ENCODE results near the gene RANBP2.
"Not testable (repeated sequence)": the region's sequence is repeated elsewhere in the genome, so short reads cannot be mapped to it uniquely, and the experiment has no call there.

Gene RANBP2

GRCh38 chr2:108726048-108726447 is 6.8 kb downstream of the RANBP2 start:
- not testable (repeated sequence) for DNase-seq, H3K4me3 Mint-ChIP-seq, ATAC-seq, H3K9me3 Mint-ChIP-seq, H3K27me3 Mint-ChIP-seq
- H3K4me1 Mint-ChIP-seq = peaks cover 53% of the 10 kb centered on the region
- peak overlapping the region in 1 of 2 donors; percentile 30 for H3K27ac Mint-ChIP-seq

GRCh38 chr2:108734656-108735055 is 15.4 kb downstream of the RANBP2 start:
- peak overlapping the region in 1 of 2 donors; percentile 70 for H3K27ac Mint-ChIP-seq
- not testable (repeated sequence) for H3K9me3 Mint-ChIP-seq, H3K4me3 Mint-ChIP-seq, H3K27me3 Mint-ChIP-seq, ATAC-seq, DNase-seq
- H3K4me1 Mint-ChIP-seq = peaks cover 12% of the 10 kb centered on the region

- not testable (repeated sequence) for H3K4me1 Mint-ChIP-seq, DNase-seq, H3K9me3 Mint-ChIP-seq, H3K27me3 Mint-ChIP-seq, ATAC-seq, H3K27ac Mint-ChIP-seq, H3K4me3 Mint-ChIP-seq
These were observed 38.7 kb downstream of the RANBP2 start for GRCh38 chr2:108757973-108758372.

- DNase-seq, H3K4me1 Mint-ChIP-seq, H3K27ac Mint-ChIP-seq, H3K9me3 Mint-ChIP-seq, H3K27me3 Mint-ChIP-seq, ATAC-seq, H3K4me3 Mint-ChIP-seq: not testable (repeated sequence)
These were observed 43.3 kb downstream of the RANBP2 start for GRCh38 chr2:108762618-108763017.

- Mint-ChIP-seq H3K4me1 (peaks cover 10% of the 10 kb centered on the region), H3K27ac (peak overlapping the region in 1 of 2 donors; percentile 47)
- not testable (repeated sequence) for H3K4me3 Mint-ChIP-seq, H3K27me3 Mint-ChIP-seq, H3K9me3 Mint-ChIP-seq, DNase-seq, ATAC-seq
These were observed 47.4 kb downstream of the RANBP2 start for GRCh38 chr2:108766671-108767070.

- H3K4me3 Mint-ChIP-seq, ATAC-seq, H3K27me3 Mint-ChIP-seq, H3K27ac Mint-ChIP-seq, H3K9me3 Mint-ChIP-seq, DNase-seq: not testable (repeated sequence)
- H3K4me1 Mint-ChIP-seq = peaks cover 10% of the 10 kb centered on the region
These were observed 48.6 kb downstream of the RANBP2 start for GRCh38 chr2:108767859-108768258.

GRCh38 chr2:108776475-108776874 is 57.2 kb downstream of the RANBP2 start:
- H3K4me3 Mint-ChIP-seq = no peak overlapping the region
- no peak overlapping the region for H3K27ac Mint-ChIP-seq
- H3K4me1 Mint-ChIP-seq = no peaks in the 10 kb centered on the region
- no peaks in the 10 kb centered on the region for H3K9me3 Mint-ChIP-seq
- DNase-seq = no peak
- no peak for ATAC-seq
- H3K27me3 Mint-ChIP-seq = no peaks in the 10 kb centered on the region

- no peaks in the 10 kb centered on the region for H3K9me3 Mint-ChIP-seq
- DNase-seq = no peak
- ATAC-seq = no peak
- no peaks in the 10 kb centered on the region for H3K4me1 Mint-ChIP-seq
- no peak overlapping the region for H3K4me3 Mint-ChIP-seq
- H3K27ac Mint-ChIP-seq = peak overlapping the region; percentile 15 to 46
- no peaks in the 10 kb centered on the region for H3K27me3 Mint-ChIP-seq
These were observed 59.6 kb downstream of the RANBP2 start for GRCh38 chr2:108778857-108779256.

GRCh38 chr2:108786008-108786353 is 66.7 kb downstream of the RANBP2 start:
- Mint-ChIP-seq H3K9me3 (no peaks in the 10 kb centered on the region), H3K27ac (peak overlapping the region in 1 of 2 donors; percentile 98), H3K4me1 (peaks cover 14% of the 10 kb centered on the region), H3K4me3 (peak overlapping the region; percentile 94), H3K27me3 (no peaks in the 10 kb centered on the region)
- ATAC-seq (no peak), DNase-seq (no peak)

GRCh38 chr2:108786354-108787215 is 67.3 kb downstream of the RANBP2 start, which contains the start of gene CCDC138:
Gene CCDC138, plus strand, starts transcription at chr2:108786771. Its CDS starts 52 bp downstream, at chr2:108786823.
- H3K27ac Mint-ChIP-seq = peak within 1 kb of the TSS; percentile 96 to 98
- H3K9me3 Mint-ChIP-seq = no peaks in the 10 kb centered on the region
- DNase-seq (peak; percentile 92 to 93), ATAC-seq (peak; percentile 97)
- no peaks in the 10 kb centered on the region for H3K27me3 Mint-ChIP-seq
- H3K4me1 Mint-ChIP-seq = peaks cover 14% of the 10 kb centered on the region
- H3K4me3 Mint-ChIP-seq = peak within 1 kb of the TSS; percentile 94

- no peaks in the 10 kb centered on the region for H3K9me3 Mint-ChIP-seq
- peak overlapping the region; percentile 50 to 86 for H3K27ac Mint-ChIP-seq
- ATAC-seq (no peak), DNase-seq (no peak)
- peak overlapping the region; percentile 81 to 94 for H3K4me3 Mint-ChIP-seq
- H3K27me3 Mint-ChIP-seq = no peaks in the 10 kb centered on the region
- peaks cover 14% of the 10 kb centered on the region for H3K4me1 Mint-ChIP-seq
These were observed 67.9 kb downstream of the RANBP2 start for GRCh38 chr2:108787216-108787541.

GRCh38 chr2:108803045-108803736 is 83.9 kb downstream of the RANBP2 start:
- Mint-ChIP-seq H3K27me3 (no peaks in the 10 kb centered on the region), H3K4me1 (peaks cover 4% of the 10 kb centered on the region), H3K9me3 (peaks cover 0 to 8% of the 10 kb centered on the region in 2 donors), H3K27ac (no peak overlapping the region), H3K4me3 (no peak overlapping the region)
- ATAC-seq (no peak), DNase-seq (no peak)

- H3K4me1 Mint-ChIP-seq = peaks cover 4% of the 10 kb centered on the region
- H3K4me3 Mint-ChIP-seq = no peak overlapping the region
- DNase-seq (no peak), ATAC-seq (no peak)
- peaks cover 12 to 26% of the 10 kb centered on the region in 2 donors for H3K9me3 Mint-ChIP-seq
- H3K27me3 Mint-ChIP-seq = no peaks in the 10 kb centered on the region
- H3K27ac Mint-ChIP-seq = no peak overlapping the region
These were observed 85.8 kb downstream of the RANBP2 start for GRCh38 chr2:108805032-108805431.

- peaks cover 17 to 33% of the 10 kb centered on the region in 2 donors for H3K9me3 Mint-ChIP-seq
- no peak overlapping the region for H3K4me3 Mint-ChIP-seq
- peaks cover 4% of the 10 kb centered on the region for H3K4me1 Mint-ChIP-seq
- H3K27ac Mint-ChIP-seq = no peak overlapping the region
- ATAC-seq (no peak), DNase-seq (no peak)
- no peaks in the 10 kb centered on the region for H3K27me3 Mint-ChIP-seq
These were observed 86.5 kb downstream of the RANBP2 start for GRCh38 chr2:108805782-108806181.

GRCh38 chr2:108806371-108807113 is 87.3 kb downstream of the RANBP2 start:
- Mint-ChIP-seq H3K4me1 (peaks cover 4% of the 10 kb centered on the region), H3K27ac (no peak overlapping the region), H3K4me3 (no peak overlapping the region), H3K27me3 (no peaks in the 10 kb centered on the region), H3K9me3 (peaks cover 17 to 33% of the 10 kb centered on the region in 2 donors)
- ATAC-seq (no peak), DNase-seq (no peak)
